SW480 (cell line): ENCODE measurements around the gene ACADL.

Source experiments
- DNase-seq: peaks from one replicate; pipeline ENCODE4 v3.0.0-alpha.2; 2016; ENCODE audit warnings: low spot score

The ACADL gene

DNA sequence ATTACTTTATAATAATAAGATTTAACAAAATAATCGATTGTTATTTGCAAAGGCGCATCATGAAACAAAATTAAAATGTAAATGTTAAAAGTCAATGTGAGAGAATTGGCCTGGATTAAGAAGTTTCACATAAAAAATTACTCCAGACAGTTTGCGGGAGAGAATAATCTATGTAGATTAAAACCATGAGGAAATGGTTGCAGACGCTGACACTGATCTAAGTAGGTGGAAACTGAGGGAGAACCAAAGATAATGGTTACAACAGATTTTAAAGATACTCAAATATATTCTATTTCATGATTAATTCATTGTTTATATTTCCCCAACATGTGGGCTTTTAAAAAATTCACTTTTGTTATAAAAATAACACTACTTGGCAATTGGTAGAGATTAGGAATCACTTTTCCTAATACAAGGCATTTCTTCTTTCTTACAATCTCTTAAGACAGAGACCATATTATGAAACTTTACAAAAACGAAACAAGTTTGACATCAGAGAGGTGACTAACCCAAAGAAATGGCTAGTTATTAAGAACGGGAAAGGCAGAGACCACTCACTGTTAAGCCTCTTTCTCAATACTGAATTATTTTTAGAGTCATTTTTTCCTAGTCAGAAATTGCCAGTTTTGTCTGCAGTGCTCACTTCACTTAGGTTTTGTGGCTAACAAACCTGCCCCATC is 55.6 kb downstream of the ACADL start:
- DNase-seq: peak; percentile 45

DNA sequence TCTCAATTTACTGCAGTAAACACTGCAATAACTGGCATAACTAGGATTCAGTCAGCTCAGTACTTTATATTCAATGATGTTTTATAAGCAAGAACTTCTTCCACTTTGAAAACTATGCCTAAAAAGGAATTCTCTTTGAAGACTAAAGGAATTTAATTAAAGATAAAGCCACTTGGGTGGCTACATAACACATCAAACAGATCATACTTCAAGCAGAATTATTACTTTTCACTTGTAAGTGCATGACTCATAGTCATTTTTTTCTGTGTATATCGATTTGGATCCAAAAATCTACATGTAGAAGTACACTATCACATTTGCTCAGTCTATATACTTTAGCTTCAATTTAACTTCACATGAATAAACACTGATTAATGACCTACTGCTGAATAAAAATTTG is 58.0 kb downstream of the ACADL start:
- DNase-seq: peak; percentile 41

DNA sequence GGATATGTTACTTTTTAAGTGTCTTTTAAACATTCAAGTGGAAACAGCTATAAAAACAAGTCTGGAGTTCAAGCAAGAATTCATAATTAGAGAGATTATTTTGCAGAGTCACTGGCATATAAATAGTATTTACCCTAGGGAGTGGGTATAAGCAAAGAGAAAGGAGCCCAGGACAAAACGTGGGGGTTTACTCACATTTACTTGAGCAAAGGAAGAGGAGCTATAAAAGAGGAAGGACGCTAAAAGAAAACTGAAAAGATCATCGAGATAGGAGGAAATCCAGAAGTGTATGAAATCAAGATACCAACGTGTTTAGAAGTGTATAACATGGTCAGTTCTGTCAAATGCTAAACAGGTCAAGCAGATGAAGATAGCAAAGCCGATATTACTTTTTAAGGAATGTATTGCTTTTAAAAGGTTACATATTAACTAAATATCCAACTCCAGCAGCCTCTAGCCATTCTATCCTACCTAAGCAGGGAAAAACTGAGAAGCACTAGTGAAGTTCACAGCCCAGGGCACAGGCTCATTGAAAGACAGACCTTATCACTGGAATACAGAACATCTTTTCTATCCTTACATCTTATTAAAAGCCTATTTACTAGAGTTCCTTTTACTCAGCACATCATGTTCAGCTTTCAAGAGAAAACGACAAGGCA is 62.7 kb downstream of the ACADL start:
- DNase-seq: no peak

DNA sequence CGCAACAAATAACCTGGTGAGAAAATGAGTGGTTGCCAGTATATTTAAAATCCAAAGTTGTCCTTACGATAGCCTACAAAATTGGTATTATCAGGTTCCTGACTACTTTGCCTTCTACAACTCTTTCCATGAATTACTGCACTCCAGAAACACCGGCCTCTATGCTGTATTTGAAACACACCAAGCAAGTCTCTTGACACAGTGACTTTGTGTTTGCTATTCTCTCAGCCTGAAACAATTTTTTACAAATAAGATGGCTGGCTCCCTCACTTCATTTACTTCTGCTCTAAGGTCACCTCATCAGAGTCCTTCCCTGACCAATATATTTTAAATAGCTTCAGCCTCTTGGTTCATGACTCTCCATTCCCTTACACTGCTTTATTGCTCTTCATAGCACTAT is 66.2 kb downstream of the ACADL start:
- no peak for DNase-seq

DNA sequence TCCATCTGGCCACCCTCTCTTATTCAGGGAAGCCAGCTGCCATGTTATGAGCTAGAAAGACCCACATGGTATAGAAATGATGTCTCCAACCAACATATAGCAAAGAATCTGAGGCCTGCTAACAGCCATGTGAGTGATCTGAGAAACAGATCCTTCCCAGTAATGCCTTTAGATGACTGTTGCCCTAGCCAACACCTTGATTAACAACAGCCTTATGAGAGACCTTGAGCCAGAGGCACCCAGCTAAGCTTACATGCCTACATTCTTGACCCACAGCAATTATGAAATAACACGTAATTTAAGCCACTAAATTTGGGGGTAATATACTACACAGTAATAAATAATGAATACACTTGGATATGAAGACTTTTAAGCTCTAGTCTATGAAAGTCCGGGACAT is 67.0 kb downstream of the ACADL start:
- no peak for DNase-seq

DNA sequence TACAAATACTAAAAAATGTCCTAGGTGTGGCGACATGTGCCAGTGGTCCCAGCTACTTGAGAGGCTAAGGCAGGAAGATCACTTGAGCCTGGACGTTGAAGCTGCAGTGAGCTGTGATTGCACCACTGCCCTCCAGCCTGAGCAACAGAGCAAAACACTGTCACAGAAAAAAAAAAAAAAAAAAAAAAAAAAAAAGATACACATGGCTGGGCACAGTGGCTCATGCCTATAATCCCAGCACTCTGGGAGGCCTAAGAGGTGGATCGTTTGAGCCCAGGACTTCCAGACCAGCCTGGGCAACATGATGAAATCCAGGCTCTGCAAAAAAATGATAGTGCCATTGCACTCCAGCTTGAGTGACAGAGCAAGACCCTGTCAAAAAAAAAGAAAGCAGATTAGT is 67.7 kb downstream of the ACADL start:
- no peak for DNase-seq

DNA sequence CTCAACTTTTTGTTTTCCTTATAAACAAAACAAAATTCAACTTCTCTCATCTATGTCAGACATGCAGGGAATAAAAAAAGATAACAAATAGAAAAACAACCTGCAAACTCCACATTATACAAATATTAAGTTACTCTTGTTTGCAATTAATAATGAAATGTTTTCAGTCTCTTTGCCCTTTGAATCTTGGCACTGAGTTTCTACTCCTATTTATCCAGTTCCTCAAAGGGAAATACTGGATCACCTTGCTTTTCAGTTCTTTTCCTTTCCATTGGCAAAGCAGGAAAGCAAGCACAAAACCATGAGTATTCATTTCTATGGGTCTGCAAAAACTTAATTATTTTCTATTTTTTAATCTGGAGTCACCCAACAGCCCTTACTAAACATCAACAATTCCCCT is 77.6 kb downstream of the ACADL start:
- no peak for DNase-seq
